Measurements from ENCODE around the gene UGT1A7. TPM values are rescaled to one million over a fixed set of nuclear protein-coding genes. Genes with fewer than 3 reads are reported as not detected.

Gene UGT1A7
- total RNA-seq, 1 experiment from 2014 or later: 0.18 TPM

DNA sequence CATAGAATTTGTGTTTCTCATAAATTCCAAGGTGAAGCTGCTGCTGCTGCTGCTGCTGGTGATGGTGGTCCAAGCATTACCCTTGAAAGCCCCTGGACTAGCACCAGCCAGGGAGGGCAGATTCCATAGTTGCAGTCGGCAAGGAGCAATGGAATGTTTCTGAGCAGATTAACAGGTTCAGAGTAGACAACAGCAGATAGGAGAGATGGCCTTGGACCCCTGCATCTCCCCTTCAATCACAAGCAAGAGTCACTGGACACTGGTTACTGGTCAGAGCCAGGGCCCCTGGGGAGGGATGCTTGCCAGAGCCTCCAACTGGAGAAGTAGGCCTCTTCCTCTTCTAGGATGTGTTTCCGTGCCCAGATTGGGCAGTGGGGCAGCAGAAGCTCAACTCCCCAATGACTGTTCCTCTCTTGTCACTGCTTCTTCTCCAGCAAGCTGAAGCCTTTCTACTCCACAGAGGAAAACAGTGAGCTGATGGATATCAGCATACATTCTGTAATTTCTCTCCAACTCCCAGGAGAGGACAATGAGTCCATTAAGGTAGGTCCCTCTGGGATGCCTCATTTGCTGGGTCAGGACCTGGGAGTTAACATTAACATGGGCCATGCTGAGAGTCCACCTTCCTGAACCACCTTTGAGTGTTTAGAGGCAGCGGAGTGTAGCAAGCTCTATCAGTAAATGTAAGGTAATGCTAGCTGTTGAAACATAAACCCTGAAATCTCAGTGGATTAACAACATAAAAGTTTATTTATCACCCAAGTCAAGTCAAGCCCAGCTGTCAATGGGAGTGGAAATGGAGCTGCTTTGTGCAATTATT is 131.7 kb downstream of the UGT1A7 start:
- Mint-ChIP-seq H3K36me3 (ENCODE audit: insufficient read depth, unreplicated experiment) (no peaks in the 10 kb centered on the region), H3K27ac (ENCODE audit: unreplicated experiment) (no peak overlapping the region), H3K4me1 (ENCODE audit: low read depth, unreplicated experiment) (no peaks in the 10 kb centered on the region), H3K9me3 (ENCODE audit: unreplicated experiment) (no peaks in the 10 kb centered on the region), H3K27me3 (ENCODE audit: insufficient read depth, unreplicated experiment) (no peaks in the 10 kb centered on the region), H3K4me3 (ENCODE audit: unreplicated experiment) (no peak overlapping the region)
- Histone ChIP-seq H3K4me3 (ENCODE audit: low read depth, low read length) (no peak overlapping the region), H3K9me3 (no peaks in the 10 kb centered on the region), H3K36me3 (ENCODE audit: control insufficient read depth, insufficient read depth, low read length) (no peaks in the 10 kb centered on the region), H3K27me3 (replicated peaks; ENCODE audit: control insufficient read depth, insufficient read depth, low read length) (no peaks in the 10 kb centered on the region), H3K4me1 (no peaks in the 10 kb centered on the region)
- no peak for DNase-seq
- CTCF ChIA-PET: no interaction called here
- intact Hi-C loops (cut with micrococcal nuclease; ENCODE audit: unreplicated experiment): no loop called here
- TF ChIP-seq, protein P1, sequence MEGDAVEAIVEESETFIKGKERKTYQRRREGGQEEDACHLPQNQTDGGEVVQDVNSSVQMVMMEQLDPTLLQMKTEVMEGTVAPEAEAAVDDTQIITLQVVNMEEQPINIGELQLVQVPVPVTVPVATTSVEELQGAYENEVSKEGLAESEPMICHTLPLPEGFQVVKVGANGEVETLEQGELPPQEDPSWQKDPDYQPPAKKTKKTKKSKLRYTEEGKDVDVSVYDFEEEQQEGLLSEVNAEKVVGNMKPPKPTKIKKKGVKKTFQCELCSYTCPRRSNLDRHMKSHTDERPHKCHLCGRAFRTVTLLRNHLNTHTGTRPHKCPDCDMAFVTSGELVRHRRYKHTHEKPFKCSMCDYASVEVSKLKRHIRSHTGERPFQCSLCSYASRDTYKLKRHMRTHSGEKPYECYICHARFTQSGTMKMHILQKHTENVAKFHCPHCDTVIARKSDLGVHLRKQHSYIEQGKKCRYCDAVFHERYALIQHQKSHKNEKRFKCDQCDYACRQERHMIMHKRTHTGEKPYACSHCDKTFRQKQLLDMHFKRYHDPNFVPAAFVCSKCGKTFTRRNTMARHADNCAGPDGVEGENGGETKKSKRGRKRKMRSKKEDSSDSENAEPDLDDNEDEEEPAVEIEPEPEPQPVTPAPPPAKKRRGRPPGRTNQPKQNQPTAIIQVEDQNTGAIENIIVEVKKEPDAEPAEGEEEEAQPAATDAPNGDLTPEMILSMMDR (IDR thresholded peaks at IDR 0.05; ENCODE audit: insufficient read depth in 1 of 2, low read depth in 1 of 2, low read length in 1 of 2, severe bottlenecking in 1 of 2, unreplicated experiment in 1 of 2): no peak
- POLR2A ChIA-PET: no interaction called here
- no TSS peak for BruUV-seq (replicated peaks)

DNA sequence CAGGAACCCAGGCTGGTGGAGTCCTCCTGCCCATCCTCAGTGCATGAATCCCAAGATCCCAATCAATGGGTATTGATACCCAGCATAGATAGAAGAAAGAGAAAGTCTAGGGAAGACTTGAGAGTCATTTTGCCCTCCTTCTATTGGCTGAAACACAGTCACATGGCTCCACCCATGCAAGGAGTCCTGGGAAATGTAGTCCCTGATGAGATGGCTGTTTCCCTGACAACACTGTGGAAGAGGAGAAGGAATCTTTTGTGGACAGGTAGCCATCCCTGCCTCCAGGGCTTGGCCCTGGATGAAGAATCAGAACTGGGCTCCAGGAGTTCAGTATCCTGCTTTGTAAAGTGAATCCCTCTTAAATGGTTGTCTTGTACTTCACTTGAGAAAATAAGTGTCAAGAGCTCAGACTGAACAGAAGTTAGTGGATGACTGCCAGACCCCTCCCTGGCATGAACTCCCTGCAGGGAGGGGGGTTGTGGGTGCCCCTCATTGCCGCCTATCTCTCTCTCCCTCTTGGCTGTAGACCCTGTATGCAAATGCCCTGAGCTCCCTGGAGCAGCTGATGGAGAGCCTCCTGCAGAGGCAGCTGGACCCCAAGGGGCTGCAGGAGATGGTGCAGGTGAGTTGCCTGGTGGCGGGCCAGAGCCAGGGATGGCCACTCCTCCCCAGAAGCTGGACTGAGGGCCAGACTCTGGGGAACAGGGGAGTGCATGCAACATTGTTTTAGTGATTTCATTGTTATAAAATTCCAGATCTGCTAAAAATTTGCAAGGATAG is 132.5 kb downstream of the UGT1A7 start:
- H3K4me1 Mint-ChIP-seq (ENCODE audit: low read depth, unreplicated experiment): no peaks in the 10 kb centered on the region
- no peak overlapping the region for H3K27ac Mint-ChIP-seq (ENCODE audit: unreplicated experiment)
- H3K36me3 Mint-ChIP-seq (ENCODE audit: insufficient read depth, unreplicated experiment): no peaks in the 10 kb centered on the region
- no peaks in the 10 kb centered on the region for H3K36me3 ChIP-seq (ENCODE audit: control insufficient read depth, insufficient read depth, low read length)
- TF ChIP-seq, protein P1 (IDR thresholded peaks at IDR 0.05; ENCODE audit: insufficient read depth in 1 of 2, low read depth in 1 of 2, low read length in 1 of 2, severe bottlenecking in 1 of 2, unreplicated experiment in 1 of 2): no peak
- no peaks in the 10 kb centered on the region for H3K9me3 ChIP-seq
- BruUV-seq (replicated peaks): no TSS peak
- no peaks in the 10 kb centered on the region for H3K27me3 ChIP-seq (replicated peaks; ENCODE audit: control insufficient read depth, insufficient read depth, low read length)
- no peak overlapping the region for H3K4me3 ChIP-seq (ENCODE audit: low read depth, low read length)
- H3K9me3 Mint-ChIP-seq (ENCODE audit: unreplicated experiment): no peaks in the 10 kb centered on the region
- H3K4me3 Mint-ChIP-seq (ENCODE audit: unreplicated experiment): no peak overlapping the region
- no peaks in the 10 kb centered on the region for H3K4me1 ChIP-seq
- CTCF ChIA-PET: no interaction called here
- H3K27me3 Mint-ChIP-seq (ENCODE audit: insufficient read depth, unreplicated experiment): no peaks in the 10 kb centered on the region
- intact Hi-C loops (cut with micrococcal nuclease; ENCODE audit: unreplicated experiment): no loop called here
- POLR2A ChIA-PET: no interaction called here
- no peak for DNase-seq

DNA sequence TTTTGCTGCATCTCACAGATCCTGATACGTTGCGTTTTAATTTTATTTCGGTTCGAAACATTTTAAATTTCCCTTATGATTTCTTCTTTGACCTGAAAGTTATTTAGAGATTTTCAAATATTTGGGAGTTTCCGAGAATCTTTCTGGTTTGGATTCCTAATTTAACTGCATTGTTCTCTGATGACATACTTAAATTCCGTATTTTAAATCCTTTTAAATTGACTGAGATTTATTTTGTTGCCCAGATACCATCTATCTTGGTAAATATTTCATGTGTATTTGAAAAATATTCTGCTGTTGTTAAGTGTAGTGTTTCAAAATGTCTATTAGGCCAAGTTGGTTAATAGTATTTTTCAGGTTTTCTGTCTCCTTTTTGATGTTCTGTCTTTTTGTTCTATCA is 134.2 kb downstream of the UGT1A7 start:
- ChIA-PET CTCF (no interaction called here), POLR2A (no interaction called here)
- DNase-seq: no peak
- no peaks in the 10 kb centered on the region for H3K9me3 ChIP-seq
- Mint-ChIP-seq H3K4me1 (ENCODE audit: low read depth, unreplicated experiment) (no peaks in the 10 kb centered on the region), H3K9me3 (ENCODE audit: unreplicated experiment) (no peaks in the 10 kb centered on the region), H3K4me3 (ENCODE audit: unreplicated experiment) (no peak overlapping the region), H3K27ac (ENCODE audit: unreplicated experiment) (no peak overlapping the region), H3K36me3 (ENCODE audit: insufficient read depth, unreplicated experiment) (no peaks in the 10 kb centered on the region), H3K27me3 (ENCODE audit: insufficient read depth, unreplicated experiment) (no peaks in the 10 kb centered on the region)
- H3K36me3 ChIP-seq (ENCODE audit: control insufficient read depth, insufficient read depth, low read length): no peaks in the 10 kb centered on the region
- no TSS peak for BruUV-seq (replicated peaks)
- no peak overlapping the region for H3K4me3 ChIP-seq (ENCODE audit: low read depth, low read length)
- TF ChIP-seq, protein P1 (IDR thresholded peaks at IDR 0.05; ENCODE audit: insufficient read depth in 1 of 2, low read depth in 1 of 2, low read length in 1 of 2, severe bottlenecking in 1 of 2, unreplicated experiment in 1 of 2): no peak
- H3K4me1 ChIP-seq: no peaks in the 10 kb centered on the region
- H3K27me3 ChIP-seq (replicated peaks; ENCODE audit: control insufficient read depth, insufficient read depth, low read length): no peaks in the 10 kb centered on the region
- intact Hi-C loops (cut with micrococcal nuclease; ENCODE audit: unreplicated experiment): no loop called here
